NCI-H1930 (cell line): Measurements from ENCODE around the gene HOXC10.

Source experiments
- DNase-seq, 2 experiments: peaks; one replicate each; lab custom pipeline; 2025; lab: John Stamatoyannopoulos, UW

The HOXC10 gene

DNA sequence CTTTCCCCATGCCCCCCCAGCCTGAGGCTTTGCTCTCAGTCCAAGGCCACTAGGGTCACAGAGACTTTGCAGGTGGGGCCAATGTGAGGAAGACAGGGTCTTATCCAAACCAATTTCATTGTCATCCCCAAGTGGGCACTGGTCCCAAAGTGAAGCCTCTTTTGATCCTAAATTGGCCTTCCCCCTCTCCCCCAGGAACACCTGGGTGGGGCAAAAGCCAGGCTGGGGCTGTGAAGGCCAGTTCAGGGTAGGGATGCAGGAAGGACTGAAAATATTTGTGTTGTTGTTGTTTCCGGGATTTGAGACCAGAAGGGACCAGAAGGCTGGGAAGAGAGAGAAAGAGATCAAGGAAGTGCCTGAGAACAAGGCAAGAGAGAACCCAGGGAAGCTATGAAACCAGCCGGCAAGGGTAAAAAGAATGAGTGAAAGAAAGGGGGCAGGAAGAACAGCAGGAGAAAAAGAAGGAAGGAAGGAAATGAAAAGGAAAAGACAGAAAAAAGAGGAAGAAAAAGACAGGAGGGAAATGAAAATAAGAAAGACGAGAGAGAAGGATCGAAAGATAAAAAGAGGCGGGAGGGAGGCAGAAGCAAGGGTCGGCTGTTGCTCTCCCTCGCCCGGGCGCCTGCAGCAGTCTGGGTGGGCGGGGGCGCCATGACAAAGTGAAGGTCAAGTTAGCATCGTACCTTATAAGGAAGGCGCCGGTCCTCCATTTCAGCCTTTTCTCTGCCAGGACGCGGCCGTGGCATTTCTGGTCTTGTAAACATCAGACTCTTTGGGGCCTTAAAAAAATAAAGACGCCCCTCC lies 19.5 kb upstream of the HOXC10 start:
- DNase-seq, result no peak

DNA sequence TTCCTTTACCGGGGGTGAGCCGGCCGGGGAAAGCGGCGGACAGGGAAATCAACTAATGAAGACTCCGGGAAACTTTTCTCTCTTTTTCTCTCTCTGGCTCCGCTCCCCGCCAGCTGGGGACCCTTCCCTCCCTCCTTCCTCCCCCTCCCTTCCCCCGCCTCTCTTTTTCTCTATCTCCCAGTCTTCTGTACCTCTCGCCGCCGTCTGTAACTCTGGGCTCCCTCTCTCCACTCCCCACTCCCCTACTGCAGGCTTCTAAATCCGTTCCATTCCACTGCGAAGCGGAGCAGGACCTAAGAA lies 18.9 kb upstream of the HOXC10 start:
- DNase-seq, result no peak

DNA sequence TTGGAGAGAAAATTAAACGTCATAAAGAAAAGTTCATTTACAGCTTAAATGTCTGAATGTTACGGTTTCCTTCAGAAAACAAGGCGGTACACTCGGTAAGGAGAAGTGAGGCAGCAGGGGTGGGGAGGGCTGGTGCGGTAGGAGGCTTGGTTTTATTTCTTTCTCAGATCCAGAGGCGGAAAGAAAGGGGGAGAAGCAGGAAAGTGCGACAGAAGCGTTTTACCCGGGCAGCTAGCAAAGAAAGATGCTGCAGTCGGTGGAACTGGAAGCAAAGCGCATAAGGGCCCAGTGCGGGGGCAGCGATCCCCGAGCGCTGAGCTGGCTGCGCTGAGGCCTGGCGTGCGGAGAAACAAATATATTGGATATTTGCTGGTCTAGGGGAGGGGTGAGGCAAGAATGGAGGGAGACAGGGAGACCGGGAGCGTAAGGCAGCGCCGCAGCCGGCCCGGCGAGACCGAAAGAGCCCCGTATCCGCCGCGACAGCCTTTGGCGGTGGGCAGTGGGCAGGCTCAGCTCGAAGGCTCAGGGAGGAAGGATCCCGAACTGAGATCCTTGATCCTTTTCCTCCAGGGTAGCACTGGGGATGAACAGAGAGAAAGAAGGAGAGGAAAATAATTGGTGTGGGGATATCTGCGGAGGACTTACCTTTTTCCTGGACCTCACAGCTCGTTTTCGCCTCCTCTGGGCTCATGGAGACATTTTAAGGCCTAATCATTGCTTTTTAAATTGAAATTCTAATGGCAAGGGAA lies 18.4 kb upstream of the HOXC10 start:
- no peak for DNase-seq

DNA sequence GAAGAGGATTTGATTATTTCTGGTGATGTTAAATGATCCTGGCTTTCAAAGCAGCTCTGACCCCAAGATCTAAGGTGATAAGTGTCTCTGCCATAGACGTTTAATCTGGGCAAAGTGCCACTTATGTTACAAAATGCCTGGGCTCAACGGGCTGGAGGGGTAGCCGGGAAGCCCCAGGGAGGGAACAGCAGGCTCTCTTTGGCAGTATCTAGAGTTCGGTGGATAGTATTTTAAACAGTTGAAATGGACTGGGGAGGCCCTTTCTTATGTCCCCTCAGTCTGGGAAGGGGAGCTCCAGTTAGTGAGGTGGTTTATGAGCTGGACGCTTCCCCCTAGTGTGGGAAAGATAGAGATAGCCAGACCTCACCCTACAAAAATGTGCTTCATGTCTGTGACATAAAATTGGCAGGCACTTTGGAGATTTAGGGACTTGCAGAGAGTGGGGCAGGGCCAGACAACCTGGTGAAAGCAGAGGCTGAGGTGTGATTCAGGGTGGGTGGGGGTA lies 17.5 kb upstream of the HOXC10 start:
- DNase-seq, result no peak

DNA sequence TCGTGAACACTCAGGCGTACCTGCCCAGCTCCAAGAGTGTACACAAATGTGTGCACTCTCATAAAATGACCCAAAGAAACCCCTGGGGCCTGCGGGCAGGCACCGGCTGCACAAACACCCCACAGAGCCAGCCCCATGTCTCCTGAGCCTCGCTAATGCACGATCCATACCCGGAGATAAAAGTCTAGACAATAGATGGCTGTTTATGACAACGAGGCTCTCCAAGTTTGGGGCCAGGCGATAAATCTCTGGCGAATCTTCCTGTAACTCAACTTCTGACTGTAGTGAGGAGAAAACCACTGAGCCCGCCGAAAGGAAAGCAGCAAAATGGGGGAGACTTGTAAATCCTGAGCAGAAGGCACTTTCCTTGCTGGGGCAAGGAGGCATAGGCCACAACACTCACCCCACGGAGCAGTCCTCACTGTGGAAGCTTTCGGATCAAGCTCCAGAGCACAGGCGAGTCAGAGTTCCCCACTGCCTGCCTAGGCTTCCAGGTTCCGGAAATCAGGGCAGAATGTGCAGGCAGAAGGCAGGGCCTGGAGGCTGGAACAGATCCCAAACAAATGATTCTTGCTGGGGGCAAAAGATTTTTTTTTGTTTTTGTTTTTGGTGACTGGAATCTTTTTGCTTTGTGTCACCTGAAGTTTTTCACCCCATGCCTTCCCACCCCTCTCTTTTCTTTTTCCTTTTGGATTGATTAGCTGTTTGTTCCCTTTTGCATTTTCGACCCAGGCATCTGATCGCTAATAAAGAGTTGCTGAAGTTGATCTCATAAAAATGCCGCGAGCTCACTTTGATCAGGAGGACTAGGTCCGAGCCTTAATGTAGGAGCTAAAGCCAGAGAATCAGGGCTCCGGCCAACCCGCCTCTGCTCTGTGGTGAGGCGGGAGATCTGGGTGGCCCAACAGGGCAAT lies 16.5 kb upstream of the HOXC10 start:
- DNase-seq, result no peak

DNA sequence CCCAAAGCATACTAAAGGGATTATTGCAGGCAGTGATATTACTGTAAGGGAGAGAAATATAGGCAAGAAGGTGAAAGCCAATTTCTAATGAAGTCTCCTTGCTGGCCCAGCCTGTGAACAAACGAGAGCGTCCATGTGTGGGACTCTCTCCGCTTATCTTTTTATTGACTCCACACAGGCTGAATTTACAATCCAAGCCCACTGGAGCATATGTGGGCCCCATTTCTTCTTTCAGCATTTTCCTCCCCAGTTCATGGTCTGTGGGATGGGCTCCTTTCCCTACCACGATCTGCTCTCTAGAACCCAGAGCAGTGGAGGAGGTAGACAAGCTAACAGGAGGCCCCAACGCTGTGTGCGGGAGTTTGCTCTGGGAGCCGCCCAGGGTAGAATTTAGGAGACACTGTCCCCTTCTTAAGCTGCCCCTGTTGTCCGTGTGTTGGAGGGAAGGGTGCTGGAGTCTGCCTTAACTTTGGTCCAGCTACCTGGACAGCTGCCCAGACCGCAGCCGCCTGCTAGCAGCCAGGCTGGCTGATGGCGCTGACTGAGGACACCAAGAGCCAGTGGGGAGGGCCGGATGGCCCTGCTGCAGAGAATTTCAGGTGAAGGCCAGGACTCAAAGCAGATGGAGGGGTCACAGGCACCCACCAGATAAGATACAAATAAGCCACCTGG lies 15.2 kb upstream of the HOXC10 start:
- no peak for DNase-seq

DNA sequence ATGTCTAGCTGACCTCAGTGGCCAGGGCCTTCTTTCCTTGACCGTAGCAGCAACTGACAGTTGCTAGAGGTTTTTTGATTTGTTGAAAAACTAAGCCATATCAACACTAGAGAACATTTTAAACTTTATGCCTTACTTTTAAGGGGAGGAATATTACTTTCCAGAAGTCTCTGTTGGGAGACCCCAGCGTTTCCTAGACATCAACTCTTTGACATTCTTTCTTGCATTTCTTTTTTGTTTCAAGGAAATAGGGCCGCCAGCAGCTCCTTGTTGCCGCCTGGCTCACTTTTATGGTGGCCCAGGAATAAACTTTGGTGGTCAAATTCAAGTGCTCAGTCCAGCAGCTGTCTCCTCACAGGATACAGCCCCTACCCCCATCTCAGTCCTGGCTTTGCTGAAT lies 14.5 kb upstream of the HOXC10 start:
- no peak for DNase-seq

DNA sequence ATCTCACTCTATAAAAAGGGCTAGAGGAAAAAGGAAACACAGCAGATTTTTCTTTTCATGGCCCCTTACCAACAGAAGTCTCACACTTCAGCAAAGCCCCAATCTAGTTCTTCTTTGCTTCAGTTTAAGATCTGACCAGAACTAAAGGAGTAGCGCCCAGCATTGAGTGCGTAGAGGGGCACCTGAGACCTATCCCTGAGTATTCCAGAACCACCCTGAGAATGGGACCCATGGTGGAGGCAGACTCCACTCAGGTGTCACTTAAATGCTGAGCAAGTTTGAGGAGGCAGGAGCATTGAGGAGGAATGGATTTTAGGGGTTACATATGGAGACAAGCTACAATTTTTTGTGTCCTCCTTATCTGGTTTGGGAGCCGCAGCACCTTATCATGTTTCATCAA lies 13.8 kb upstream of the HOXC10 start:
- no peak for DNase-seq

DNA sequence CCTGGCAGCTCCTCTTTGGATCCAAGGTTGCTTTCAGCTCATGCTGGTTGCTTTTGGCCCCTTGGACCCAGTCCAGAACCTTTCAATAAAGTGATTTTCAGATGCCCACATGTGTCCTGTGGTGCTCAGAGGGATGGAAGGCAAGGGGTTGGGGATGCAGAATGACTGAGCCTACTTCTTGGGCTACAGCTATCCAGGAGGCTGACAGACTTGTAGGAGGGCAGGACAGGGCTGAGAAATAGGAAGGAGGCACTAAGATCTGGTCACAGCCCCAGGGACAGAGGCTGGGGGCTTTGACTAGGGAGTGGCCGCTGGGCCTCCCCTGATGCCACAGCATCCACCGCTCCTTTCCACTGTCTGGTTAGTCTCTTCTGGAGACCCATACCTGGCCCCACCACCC lies 13.3 kb upstream of the HOXC10 start:
- no peak for DNase-seq

DNA sequence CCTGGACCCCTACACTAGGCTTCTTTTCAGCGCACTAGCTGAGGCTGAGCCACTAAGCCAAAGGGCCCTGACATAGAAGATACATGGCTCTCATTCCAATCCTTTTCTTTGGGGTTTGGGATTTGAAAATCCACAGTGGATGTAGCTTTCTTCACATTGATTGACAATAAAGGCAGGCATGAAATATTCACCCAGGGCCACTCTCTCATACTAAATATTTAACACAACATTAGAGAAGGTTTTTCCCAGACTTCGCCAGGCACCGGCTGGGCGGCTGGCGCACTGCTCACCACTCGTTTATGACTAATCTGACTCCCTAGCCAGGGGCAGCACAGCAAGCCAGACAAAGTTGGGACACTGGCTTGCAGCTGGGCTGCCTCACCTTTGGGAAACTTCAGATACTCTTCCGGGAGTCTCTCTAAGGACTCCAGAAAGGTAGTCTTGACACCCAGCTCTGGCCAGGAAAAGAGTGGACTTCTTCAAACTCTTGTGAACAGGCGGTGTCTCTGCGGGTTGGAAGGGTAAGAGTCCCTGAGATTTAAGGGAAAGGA lies 12.7 kb upstream of the HOXC10 start:
- DNase-seq, result no peak

DNA sequence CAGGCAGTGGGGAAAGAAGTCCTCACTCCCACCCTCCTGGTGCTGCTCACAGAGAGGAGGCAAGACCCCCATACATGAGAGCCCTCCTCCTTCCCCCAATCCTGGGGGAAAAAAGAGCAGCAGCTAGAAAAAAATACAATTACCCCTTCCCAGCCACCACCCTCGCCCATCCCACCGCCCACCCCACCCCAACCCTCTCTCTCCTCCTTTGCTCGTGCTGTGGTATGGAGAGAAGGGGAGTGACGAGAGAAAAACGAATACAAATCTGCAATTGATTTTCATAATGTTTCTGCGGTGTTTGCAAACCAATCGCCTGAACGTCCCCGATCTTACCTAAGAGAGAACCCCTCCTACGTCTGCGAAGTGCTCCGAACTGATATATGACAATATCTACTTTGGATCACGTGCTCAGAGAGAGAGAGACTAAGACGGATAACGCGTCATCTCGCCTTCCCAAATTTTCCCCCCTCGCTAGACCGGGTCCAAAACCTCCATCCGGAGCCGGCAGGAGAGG lies 12.2 kb upstream of the HOXC10 start, which contains the start of gene HOXC11:
HOXC11 (plus strand) TSS at position 405 of the 514 bp plus-strand sequence. CDS start 116 bp downstream, outside the sequence.
- no peak for DNase-seq

DNA sequence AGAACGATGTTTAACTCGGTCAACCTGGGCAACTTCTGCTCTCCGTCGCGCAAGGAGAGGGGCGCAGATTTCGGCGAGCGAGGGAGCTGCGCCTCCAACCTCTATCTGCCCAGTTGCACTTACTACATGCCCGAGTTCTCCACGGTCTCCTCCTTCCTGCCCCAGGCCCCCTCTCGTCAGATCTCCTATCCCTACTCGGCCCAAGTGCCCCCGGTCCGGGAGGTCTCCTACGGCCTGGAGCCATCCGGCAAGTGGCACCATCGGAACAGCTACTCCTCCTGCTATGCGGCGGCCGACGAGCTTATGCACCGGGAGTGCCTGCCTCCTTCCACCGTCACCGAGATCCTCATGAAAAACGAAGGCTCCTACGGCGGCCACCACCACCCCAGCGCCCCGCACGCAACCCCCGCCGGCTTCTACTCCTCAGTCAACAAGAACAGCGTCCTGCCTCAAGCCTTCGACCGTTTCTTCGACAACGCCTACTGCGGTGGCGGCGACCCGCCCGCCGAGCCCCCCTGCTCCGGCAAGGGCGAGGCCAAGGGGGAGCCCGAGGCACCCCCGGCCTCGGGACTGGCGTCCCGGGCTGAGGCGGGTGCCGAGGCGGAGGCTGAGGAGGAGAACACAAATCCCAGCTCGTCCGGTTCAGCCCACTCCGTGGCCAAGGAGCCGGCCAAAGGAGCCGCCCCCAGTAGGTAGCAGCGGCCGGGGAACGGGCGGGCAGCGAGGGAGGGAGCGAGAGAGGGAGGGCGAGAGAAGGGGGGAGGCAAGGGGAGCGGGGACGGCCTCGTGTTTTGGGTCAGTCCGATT lies 11.5 kb upstream of the HOXC10 start:
- DNase-seq, result no peak

DNA sequence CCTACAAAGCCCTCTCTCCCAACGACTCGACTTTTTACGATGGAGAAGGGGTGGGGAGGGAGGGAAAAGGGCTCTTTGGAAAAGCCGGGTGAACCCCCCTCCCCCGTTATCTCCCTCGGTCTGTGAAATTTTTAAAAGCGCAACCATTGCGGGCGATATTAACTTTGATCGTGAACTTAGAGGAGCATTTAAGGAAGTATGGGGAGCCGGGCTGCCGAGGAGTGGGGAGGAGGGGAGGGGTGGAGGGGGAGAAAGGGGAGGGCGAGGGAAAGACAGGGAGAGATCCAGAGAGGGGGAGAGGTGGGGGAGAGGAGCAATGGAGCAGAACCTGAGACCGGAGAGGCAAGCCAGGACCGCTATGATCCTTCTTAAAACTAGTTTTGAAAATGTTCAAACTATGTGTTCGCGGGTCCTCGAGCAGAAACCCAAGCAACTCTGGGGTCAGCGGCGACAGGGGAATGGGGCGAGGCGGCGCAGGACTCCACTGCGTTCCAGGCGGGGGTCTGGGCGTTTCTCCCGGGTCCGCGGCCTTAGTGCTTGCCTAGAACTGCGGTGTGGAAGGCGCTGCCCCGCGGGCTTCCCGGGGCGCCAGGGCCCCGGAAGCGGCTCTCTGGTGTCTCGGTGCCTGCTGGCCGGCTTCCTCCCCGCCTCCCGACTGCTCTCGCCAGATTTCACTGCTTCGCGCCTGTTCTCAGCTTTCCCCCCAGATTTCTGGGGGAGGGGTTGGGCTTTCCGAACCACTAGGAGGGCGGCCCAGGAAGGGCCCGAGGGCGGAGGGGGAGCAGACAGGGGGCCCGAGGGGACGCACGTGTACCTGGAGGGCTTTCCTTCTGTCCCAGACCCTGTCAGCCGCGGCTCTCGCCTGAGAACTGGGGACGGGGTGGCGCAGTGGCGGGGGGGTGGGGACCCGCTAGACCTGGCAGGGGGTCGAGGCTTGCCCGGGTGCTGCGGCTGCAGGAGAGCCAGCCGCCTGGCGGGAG lies 10.6 kb upstream of the HOXC10 start, which contains the start of gene HOTAIR:
HOTAIR (minus strand) TSS at position 871 of the 980 bp plus-strand sequence.
- DNase-seq, result no peak

DNA sequence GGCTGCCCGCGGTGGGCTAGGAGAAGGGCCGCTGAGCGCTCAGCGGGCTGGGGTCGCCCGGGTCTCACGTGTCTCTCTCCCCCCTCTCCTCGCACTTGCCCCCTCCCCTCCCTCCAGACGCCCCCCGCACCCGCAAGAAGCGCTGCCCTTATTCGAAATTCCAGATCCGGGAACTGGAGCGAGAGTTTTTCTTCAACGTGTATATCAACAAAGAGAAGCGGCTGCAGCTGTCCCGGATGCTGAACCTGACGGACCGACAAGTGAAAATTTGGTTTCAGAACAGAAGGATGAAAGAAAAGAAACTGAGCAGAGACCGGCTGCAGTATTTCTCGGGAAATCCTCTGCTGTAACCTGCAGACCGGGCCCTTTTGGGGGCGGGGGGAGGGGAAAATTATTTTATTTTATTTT lies 9.9 kb upstream of the HOXC10 start:
- DNase-seq, result no peak

DNA sequence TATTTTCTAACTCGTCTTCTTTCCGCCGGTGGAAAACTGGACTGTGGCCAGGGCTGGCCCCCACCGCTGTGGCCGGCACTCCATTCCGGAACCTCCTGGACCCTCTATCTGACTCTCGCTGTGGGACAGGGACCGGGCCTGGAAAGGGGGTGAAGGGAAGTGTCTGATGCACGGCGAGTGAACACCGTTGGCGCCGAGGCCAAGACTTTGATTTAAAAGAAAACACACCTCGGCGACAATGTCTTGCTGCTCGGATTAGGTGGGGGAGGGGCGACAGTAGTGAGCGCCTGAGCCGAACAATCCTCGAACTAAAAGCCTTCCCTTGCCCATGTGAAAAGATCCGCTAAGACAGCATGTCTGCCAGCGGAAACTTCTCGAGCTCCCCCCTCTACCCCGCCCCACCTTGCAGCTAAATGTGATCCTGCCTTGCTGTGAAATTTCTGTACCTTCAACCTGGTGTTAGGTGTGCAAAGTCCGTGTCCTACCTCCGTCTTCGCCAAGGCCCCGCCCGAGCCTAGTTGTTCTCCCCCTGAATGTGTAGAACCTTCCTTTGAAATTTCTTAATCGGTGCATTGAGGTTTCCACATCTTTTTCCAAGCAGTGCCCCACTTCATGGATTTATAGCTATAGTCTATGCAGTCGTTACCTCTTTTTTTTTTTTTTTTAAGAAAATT lies 9.3 kb upstream of the HOXC10 start:
- no peak for DNase-seq

DNA sequence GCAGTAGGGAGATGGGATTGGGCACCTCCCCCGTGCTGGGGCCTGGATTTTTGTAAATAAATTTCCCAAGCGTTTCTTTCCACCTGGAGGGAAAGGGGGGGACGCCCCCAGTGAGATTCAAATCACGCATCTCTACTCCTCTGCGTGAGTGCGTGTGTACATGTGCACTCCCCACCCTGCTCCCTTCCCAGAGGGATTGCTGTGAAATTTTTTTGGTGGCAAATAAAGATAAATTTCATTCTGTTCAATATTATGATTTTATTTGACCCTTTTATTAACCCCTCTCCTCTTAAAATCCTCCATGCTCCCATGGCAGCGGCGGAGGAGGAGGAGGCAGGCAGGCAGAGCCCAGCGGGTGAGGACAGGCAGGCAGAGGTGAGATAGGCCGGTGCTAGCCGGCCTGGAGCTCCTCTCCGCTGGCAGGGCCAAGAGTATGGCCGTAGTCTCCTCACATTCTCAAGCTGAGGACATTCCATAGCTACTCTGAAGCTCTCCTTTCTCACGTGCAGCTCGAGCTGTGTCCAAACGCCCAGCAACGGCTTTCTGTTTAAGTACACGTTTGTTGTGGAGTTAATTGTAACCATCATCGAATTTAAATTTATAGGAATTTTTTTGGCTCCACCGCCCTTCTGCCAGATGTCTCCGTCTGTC lies 8.6 kb upstream of the HOXC10 start:
- DNase-seq, result no peak

DNA sequence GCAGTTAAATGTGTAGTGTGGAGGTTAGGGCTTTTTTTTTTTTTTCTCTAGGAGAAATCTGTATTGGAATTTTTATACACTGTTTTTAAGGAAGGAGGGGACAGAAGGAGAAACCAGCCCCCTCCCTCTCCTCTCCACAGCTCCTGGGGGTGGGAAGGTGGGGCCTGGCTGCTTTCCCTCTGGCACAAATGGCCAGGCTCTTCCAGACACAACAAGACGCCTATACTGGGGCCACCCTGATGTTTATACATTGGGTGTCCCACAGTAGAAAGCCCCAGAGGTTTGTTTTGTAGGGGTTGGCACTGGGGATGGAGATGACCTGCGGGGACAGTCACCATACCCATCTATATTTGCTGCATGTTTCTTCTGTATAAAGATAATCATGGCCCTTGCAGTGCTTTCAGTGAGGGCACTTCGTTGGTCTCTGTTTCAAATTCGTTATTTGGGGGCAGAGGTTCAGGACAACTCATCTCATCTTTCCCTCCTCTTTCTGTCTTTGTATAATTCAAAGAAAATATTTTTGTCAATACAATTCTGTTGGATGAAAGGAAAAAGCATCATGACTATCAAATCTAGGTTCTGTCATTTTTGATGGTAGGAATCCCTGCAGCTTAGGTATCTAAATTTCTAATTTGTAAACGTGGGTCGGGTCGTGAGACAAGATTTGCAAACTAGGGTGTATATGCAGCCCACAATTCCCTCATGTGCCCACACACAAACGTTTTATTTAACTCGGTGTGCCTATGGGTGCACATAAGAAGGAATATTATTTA lies 7.9 kb upstream of the HOXC10 start:
- no peak for DNase-seq
